GM12865 (cell line): Measurements from ENCODE around the gene WDR48.
"Not testable (repeated sequence)": the region's sequence is repeated elsewhere in the genome, so short reads cannot be mapped to it uniquely, and the experiment has no call there.

Experiments
- DNase-seq: peaks from one replicate; pipeline ENCODE4 v3.0.0; 2010; ENCODE audit warnings: low read depth
- H3K4me3 ChIP-seq: 2 replicates; pipeline ENCODE4 v1.5.1; 2011; ENCODE audit warnings: mild to moderate bottlenecking, low read depth, low read length, control low read depth
- TF ChIP-seq, protein P1 (sequence below): IDR thresholded peaks from 2 replicates; pipeline ENCODE4 v1.5.1; 2011; ENCODE audit warnings: low read length, control low read depth, low read depth, inconsistent platforms; ENCODE audit not compliant: insufficient read depth; ENCODE audit errors: missing control alignments

WDR48 gene

DNA sequence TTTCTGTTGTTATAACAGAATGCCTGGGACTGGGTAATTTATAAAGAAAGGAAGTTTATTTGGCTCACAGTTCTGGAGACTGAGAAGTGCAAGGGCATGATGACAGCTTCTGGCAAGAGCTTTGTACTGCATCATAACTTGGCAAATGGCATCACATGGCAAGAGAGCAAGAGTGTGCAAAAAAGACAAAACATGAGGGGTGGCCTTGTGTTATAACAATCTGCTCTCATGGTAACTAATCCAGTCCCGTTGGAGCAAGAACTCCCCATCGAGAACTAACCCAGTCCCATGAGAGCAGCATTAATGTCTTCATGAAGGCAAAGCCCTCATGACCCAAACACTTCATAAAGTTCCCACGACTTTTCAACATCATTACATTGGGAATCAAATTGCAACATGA, 23.3 kb upstream of the WDR48 start:
- no peak overlapping the region for H3K4me3 ChIP-seq
- DNase-seq = no peak
- TF ChIP-seq, protein P1, sequence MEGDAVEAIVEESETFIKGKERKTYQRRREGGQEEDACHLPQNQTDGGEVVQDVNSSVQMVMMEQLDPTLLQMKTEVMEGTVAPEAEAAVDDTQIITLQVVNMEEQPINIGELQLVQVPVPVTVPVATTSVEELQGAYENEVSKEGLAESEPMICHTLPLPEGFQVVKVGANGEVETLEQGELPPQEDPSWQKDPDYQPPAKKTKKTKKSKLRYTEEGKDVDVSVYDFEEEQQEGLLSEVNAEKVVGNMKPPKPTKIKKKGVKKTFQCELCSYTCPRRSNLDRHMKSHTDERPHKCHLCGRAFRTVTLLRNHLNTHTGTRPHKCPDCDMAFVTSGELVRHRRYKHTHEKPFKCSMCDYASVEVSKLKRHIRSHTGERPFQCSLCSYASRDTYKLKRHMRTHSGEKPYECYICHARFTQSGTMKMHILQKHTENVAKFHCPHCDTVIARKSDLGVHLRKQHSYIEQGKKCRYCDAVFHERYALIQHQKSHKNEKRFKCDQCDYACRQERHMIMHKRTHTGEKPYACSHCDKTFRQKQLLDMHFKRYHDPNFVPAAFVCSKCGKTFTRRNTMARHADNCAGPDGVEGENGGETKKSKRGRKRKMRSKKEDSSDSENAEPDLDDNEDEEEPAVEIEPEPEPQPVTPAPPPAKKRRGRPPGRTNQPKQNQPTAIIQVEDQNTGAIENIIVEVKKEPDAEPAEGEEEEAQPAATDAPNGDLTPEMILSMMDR = no peak

DNA sequence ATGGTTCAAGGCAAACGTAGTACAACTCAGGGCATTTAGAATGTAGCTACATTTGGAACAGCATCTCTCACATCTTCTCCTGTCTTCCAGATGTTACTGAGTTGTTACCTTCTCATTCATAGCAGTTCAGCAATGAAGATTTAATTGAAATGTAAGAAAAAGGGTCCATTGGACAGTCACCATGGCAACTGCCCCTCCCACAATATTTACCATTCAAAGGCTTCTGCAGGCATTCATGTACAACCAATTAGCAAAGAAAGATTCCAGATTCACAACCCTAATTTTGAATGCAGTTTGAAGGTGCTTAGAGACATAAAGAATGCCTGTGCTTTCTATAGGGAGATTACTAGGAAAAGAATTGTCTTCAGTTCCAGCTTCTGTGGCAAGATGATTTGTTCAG, 22.3 kb upstream of the WDR48 start:
- H3K4me3 ChIP-seq = no peak overlapping the region
- TF ChIP-seq, protein P1 = no peak
- DNase-seq = no peak

DNA sequence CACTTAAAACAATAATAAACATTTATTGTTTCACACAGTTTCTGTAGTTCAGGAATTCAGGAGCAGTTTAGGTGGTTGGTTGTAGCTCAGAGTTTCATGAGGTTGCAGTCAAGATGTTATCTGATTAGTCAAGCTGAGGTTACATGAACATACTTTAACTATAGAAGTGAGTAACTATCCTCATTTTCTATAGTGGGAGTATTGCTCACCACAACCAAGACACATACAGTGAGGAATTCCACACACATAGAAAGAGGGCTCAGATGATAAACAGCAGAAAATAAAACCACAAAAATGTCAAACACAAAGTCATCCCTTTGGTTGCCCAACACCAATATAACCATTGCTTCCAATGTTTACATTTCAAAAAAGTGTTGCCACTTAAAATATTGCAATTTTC, 13.7 kb upstream of the WDR48 start:
- no peak for DNase-seq
- no peak overlapping the region for H3K4me3 ChIP-seq
- TF ChIP-seq, protein P1 = no peak

DNA sequence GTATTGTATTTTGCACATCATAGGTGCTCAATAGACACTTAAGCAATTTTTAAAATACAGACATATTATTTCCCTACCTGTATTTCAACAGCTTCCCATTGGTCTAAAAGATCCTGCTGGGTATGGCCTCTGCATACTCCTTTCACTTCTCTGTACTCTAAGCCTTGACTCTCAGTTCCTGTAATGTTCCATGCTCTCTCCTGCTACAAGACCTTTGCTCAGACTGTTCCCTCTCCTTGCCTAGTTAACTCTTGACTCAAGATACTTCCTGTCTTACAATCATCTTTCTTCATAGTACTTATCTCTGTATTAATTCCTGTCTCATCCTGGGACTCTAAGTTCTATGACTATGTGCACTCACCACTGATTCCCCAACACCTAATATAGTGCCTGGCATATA, 1.8 kb upstream of the WDR48 start:
- TF ChIP-seq, protein P1 = no peak
- peak; percentile 11 for DNase-seq

DNA sequence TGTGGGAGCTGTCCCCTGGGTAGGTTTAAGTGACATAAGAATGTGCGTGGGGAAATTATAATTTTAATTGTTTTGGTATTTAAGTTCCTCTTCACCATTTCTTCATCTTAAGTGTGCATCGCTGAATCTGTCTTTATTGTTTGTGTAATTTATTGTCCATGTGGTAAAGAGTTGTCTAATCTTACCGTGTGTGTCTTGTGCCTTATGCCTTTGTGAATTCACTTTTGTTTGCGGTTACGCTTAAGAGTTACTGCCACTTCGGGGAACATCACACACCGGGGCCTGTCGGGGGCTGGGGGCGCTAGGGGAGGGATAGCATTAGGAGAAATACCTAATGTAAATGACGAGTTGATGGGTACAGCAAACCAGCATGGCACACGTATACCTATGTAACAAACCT, 767 bp downstream of the WDR48 start:
- TF ChIP-seq, protein P1 = no peak
- no peak for DNase-seq
- H3K4me3 ChIP-seq = peak overlapping the region; percentile 83

More for the DNA sequence above, 1.8 kb upstream of the WDR48 start:
- H3K4me3 ChIP-seq = no peak overlapping the region

DNA sequence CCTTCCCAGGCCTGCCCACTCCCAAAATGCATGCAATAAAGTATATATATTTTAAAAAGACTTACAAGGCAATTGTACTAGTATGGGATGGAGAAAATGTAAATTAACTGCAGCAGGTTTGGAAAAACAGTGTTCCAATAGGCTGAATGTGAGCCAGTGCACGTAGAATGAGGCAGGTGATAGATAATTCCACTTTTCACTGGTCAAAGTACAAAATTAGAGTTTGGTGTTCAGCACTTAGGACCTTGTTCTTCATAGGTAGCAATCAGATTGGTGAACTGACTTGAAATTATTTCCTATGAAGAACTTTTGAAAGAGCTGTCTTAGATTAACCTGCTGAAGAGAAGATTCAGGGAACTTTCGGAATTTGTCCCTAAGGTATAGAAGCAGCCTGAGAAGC, 1.9 kb downstream of the WDR48 start:
- no peak for DNase-seq
- TF ChIP-seq, protein P1 = no peak
- H3K4me3 ChIP-seq = no peak overlapping the region

DNA sequence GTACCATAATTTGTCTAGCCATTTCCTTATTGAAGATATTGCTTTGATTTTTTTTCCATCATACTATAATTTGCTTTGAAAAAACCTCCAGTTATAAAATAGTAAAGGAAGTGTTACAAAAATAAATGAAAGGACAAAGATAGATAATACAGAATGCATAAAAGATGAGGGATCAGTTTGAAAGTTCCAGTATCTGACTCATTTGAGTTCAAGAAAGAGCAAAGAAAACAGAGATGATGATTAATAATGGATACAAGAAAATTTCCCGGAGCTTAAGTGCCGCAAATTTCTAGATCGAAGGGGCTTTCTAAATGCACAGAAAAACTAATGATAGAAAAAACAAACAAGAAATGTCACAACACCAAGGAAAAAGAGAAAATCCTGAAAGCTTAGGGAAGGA, 4.3 kb downstream of the WDR48 start:
- TF ChIP-seq, protein P1 = no peak
- H3K4me3 ChIP-seq = no peak overlapping the region

DNA sequence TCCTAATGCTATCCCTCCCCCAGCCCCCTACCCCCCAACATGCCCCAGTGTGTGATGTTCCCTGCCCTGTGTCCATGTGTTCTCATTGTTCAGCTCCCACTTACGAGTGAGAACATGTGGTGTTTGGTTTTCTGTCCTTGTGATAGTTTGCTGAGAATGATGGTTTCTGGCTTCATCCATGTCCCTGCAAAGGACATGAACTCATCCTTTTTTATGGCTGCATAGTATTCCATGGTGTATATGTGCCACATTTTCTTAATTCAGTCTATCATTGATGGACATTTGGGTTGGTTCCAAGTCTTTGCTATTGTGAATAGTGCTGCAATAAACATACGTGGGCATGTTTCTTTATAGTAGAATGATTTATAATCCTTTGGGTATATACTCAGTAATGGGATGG, 9.4 kb downstream of the WDR48 start:
- DNase-seq, H3K4me3 ChIP-seq: not testable (repeated sequence)

More for the DNA sequence above, 4.3 kb downstream of the WDR48 start:
- peak; percentile 7 for DNase-seq
